Hepatocyte (in vitro differentiated cells): Measurements from ENCODE around the gene GABRB2.

Experiments
- EZH2 ChIP-seq: fragments of 200-600 bp; sonication (generic); IDR thresholded peaks from 2 replicates; pipeline ENCODE4 v1.6.1; 2016; ENCODE audit warnings: antibody characterized with exemption, mild to moderate bottlenecking, borderline replicate concordance
- EZH2phosphoT487 ChIP-seq: fragments of 200-600 bp; sonication (generic); IDR thresholded peaks from one replicate; pipeline ENCODE4 v1.6.1; 2018; ENCODE audit warnings: antibody characterized with exemption, mild to moderate bottlenecking, low read depth, moderate library complexity; ENCODE audit not compliant: unreplicated experiment, severe bottlenecking
- TF ChIP-seq, protein P1 (sequence below): fragments of 200-600 bp; sonication (generic); IDR thresholded peaks from 2 replicates; pipeline ENCODE4 v1.5.1; 2016; ENCODE audit warnings: antibody characterized with exemption, mild to moderate bottlenecking; ENCODE audit not compliant: poor library complexity

GRCh38 chr5:161385027-161385426 lies 161.5 kb downstream of the GABRB2 start:
- TF ChIP-seq, protein P1, sequence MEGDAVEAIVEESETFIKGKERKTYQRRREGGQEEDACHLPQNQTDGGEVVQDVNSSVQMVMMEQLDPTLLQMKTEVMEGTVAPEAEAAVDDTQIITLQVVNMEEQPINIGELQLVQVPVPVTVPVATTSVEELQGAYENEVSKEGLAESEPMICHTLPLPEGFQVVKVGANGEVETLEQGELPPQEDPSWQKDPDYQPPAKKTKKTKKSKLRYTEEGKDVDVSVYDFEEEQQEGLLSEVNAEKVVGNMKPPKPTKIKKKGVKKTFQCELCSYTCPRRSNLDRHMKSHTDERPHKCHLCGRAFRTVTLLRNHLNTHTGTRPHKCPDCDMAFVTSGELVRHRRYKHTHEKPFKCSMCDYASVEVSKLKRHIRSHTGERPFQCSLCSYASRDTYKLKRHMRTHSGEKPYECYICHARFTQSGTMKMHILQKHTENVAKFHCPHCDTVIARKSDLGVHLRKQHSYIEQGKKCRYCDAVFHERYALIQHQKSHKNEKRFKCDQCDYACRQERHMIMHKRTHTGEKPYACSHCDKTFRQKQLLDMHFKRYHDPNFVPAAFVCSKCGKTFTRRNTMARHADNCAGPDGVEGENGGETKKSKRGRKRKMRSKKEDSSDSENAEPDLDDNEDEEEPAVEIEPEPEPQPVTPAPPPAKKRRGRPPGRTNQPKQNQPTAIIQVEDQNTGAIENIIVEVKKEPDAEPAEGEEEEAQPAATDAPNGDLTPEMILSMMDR, result no peak
- TF ChIP-seq EZH2phosphoT487 (no peak), EZH2 (no peak)
